Endothelial cell of umbilical vein (primary cell): ENCODE data around the gene SCAMP2. TPM values are rescaled to one million over a fixed set of nuclear protein-coding genes. Genes with fewer than 3 reads are reported as not detected.

Experiments used
- BruUV-seq: library from RNA; stranded (reverse); fragments of 400-500 nt; replicated peaks from 2 replicates; lab custom pipeline; 2021; lab: Mats Ljungman, UMichigan
- CTCF ChIA-PET: fragments of 300-600, 350-600 bp; sonication (Branson Sonifier 250); formaldehyde crosslinking; loops from one replicate; lab custom pipeline; 2021; ENCODE audit warnings: antibody characterized with exemption, inconsistent platforms; lab: Charles Lee
- POLR2A ChIA-PET: fragments of 300-600, 350-600 bp; sonication (Branson Sonifier 250); formaldehyde crosslinking; loops from one replicate; lab custom pipeline; 2021; ENCODE audit warnings: antibody characterized with exemption, inconsistent platforms; lab: Charles Lee
- DNase-seq: peaks from one replicate; pipeline ENCODE4 v3.0.0-alpha.2; 2011; ENCODE audit warnings: low read depth, low spot score
- FAIRE-seq: peaks from 2 replicates; lab custom pipeline; 2011; peaks lifted over from hg19 to GRCh38; lab: Jason Lieb, UNC
- H2AFZ ChIP-seq: 2 replicates; pipeline ENCODE4 v1.6.0; 2012; ENCODE audit warnings: low read depth, low read length, control low read depth, inconsistent platforms
- H3K27ac ChIP-seq: 2 replicates; pipeline ENCODE4 v1.5.1; 2011; ENCODE audit warnings: low read depth, mild to moderate bottlenecking, control low read depth, low read length, moderate library complexity; ENCODE audit not compliant: insufficient read depth
- H3K27me3 ChIP-seq, 2 experiments: 2 replicates each; pipeline versions ENCODE4 v1.6.0 to v1.6.1; 2011; ENCODE audit warnings: low read length in 2 of 2, mixed read lengths in 1 of 2; ENCODE audit not compliant: control insufficient read depth in 2 of 2, insufficient read depth in 2 of 2
- H3K36me3 ChIP-seq, 2 experiments: 2 replicates in 1 of 2; 3 replicates in 1 of 2; pipeline ENCODE4 v1.5.1; 2011; ENCODE audit warnings: low read length in 2 of 2, mild to moderate bottlenecking in 1 of 2, moderate library complexity in 1 of 2; ENCODE audit not compliant: control insufficient read depth in 2 of 2, insufficient read depth in 2 of 2; ENCODE audit errors: extremely low read depth in 1 of 2
- H3K4me1 ChIP-seq: 3 replicates; pipeline ENCODE4 v1.5.1; 2011; ENCODE audit warnings: mild to moderate bottlenecking, low read length; ENCODE audit not compliant: control insufficient read depth, insufficient read depth; ENCODE audit errors: extremely low read depth
- H3K4me2 ChIP-seq: 2 replicates; pipeline ENCODE4 v1.6.1; 2011; ENCODE audit warnings: low read length, control low read depth, mixed read lengths; ENCODE audit not compliant: insufficient read depth
- H3K4me3 ChIP-seq, 3 experiments: fragments of 200-600 bp in 1 of 3; sonication (generic), shearing (Covaris generic) in 1 of 3; replicated peaks in 1 of 3; 2 replicates each; pipeline ENCODE4 v1.5.1; 2011 to 2016; ENCODE audit warnings: control low read depth in 3 of 3, low read length in 3 of 3, mild to moderate bottlenecking in 2 of 3, inconsistent platforms in 1 of 3, low read depth in 1 of 3, moderate library complexity in 1 of 3; ENCODE audit not compliant: insufficient read depth in 1 of 3
- H3K79me2 ChIP-seq: 2 replicates; pipeline ENCODE4 v1.6.0; 2012; ENCODE audit warnings: low read length, inconsistent platforms; ENCODE audit not compliant: control insufficient read depth, insufficient read depth
- H3K9ac ChIP-seq: replicated peaks from 2 replicates; pipeline ENCODE3; 2011; ENCODE audit warnings: low read length, control low read depth; ENCODE audit not compliant: insufficient read depth; ENCODE audit errors: extremely low read depth
- H3K9me1 ChIP-seq: replicated peaks from 3 replicates; pipeline ENCODE4 v1.6.0; 2011; ENCODE audit warnings: mild to moderate bottlenecking, low read length; ENCODE audit not compliant: control insufficient read depth, insufficient read depth; ENCODE audit errors: extremely low read depth
- H3K9me3 ChIP-seq: replicated peaks from 2 replicates; pipeline ENCODE4 v1.5.1; 2012; ENCODE audit warnings: low read length, inconsistent platforms; ENCODE audit not compliant: control insufficient read depth, insufficient read depth
- H4K20me1 ChIP-seq: replicated peaks from 2 replicates; pipeline ENCODE3; 2011; ENCODE audit warnings: mild to moderate bottlenecking, low read length; ENCODE audit not compliant: control insufficient read depth, insufficient read depth; ENCODE audit errors: extremely low read depth
- EZH2 ChIP-seq: IDR thresholded peaks from 2 replicates; pipeline ENCODE4 v1.6.1; 2012; ENCODE audit warnings: borderline replicate concordance, low read depth, mild to moderate bottlenecking, moderate library complexity, low read length, inconsistent platforms; ENCODE audit not compliant: severe bottlenecking
- FOS ChIP-seq: IDR thresholded peaks from 2 replicates; pipeline ENCODE4 v1.6.1; 2011; ENCODE audit warnings: mild to moderate bottlenecking, low read length, moderate library complexity, borderline replicate concordance; ENCODE audit not compliant: insufficient read depth
- GATA2 ChIP-seq: IDR thresholded peaks from 2 replicates; pipeline ENCODE4 v1.7.0; 2011; ENCODE audit warnings: low read depth, mild to moderate bottlenecking, moderate library complexity, mixed read lengths, low read length; ENCODE audit not compliant: insufficient read length, insufficient read depth
- JUN ChIP-seq: IDR thresholded peaks from 2 replicates; pipeline ENCODE4 v1.6.1; 2011; ENCODE audit warnings: borderline replicate concordance, low read depth; ENCODE audit not compliant: insufficient read length, insufficient read depth
- MYC ChIP-seq: IDR thresholded peaks from one replicate; pipeline ENCODE4 v1.6.1; 2011; ENCODE audit warnings: mild to moderate bottlenecking, low read depth, low read length
- POLR2A ChIP-seq: IDR thresholded peaks from 2 replicates; pipeline ENCODE4 v1.6.1; 2012; ENCODE audit warnings: low read depth, mild to moderate bottlenecking, control low read depth, low read length
- POLR2AphosphoS5 ChIP-seq: IDR thresholded peaks from 2 replicates; pipeline ENCODE4 v1.6.1; 2012; ENCODE audit warnings: low read depth, mild to moderate bottlenecking, control low read depth, low read length, moderate library complexity; ENCODE audit not compliant: insufficient read depth
- dilution Hi-C: fragments of 300-500 bp; cut with MboI; formaldehyde crosslinking; loops from one replicate; pipeline ENCODE4 v1.15.0; 2019; ENCODE audit warnings: low sequenced_read_pairs; ENCODE audit not compliant: extremely low pct_ligation_motif_present
- intact Hi-C: fragments of 100-400 bp; cut with micrococcal nuclease; formaldehyde crosslinking; loops from one replicate; pipeline ENCODE4 v1.10.0; 2022
- polyA plus RNA-seq, 4 experiments: library from polyadenylated mRNA; depleted of rRNA in 3 of 4; stranded (reverse) in 3 of 4; unstranded in 1 of 4; fragments of >200 nt; gene quantifications; 2 replicates each; pipeline versions ENCODE4 v1.2.1 to v1.2.3, GENCODE V29; 2011 to 2012; ENCODE audit warnings: missing spikeins in 1 of 4
- total RNA-seq: library from RNA; stranded (reverse); gene quantifications from 2 replicates; pipeline ENCODE4 v1.2.3, GENCODE V29; 2021
- TF ChIP-seq, protein P1 (sequence below): IDR thresholded peaks from 2 replicates; pipeline ENCODE4 v1.6.1; 2011; ENCODE audit not compliant: insufficient read depth, insufficient read length
- TF ChIP-seq, protein P2 (sequence below), 2 donors: IDR thresholded peaks; 1 replicate in 1 of 2; 2 replicates in 1 of 2; pipeline ENCODE4 v1.5.1; 2011; ENCODE audit warnings: low read length in 2 of 2, mild to moderate bottlenecking in 2 of 2, moderate library complexity in 2 of 2, control low read depth in 1 of 2, inconsistent platforms in 1 of 2, low read depth in 1 of 2; ENCODE audit not compliant: insufficient read depth in 1 of 2; ENCODE audit errors: extremely low read depth in 1 of 2

SCAMP2 gene
- total and polyA plus RNA-seq, 2 donors (not counting 3 experiments of a cell fraction or from before 2014, with no cell fraction given), result 67.3 to 256 TPM

DNA sequence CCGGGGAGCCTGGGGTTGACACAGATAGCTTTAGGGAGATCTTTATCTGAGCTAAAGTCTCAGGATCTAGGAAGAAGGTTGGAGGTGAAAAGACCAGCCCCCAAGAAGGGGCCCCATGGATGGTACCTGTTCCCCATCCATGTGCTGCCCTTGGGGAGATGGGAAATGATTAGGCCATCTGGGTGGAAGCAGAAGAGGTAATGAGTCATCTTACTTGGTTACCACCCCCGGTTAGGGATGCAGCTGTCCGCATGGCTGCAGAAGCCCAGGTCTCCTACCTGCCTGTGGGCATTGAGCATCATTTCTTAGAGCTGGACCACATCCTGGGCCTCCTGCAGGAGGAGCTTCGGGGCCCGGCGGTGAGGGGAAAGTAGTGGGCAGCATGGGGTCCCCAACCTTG, 49.8 kb downstream of the SCAMP2 start:
- CTCF ChIA-PET, result interaction anchor here (1.0 to 1.3 kb wide), 2 partner anchors 13 to 52 kb away, joined by 3 read pairs; no protein-coding TSS in a partner anchor
- Histone ChIP-seq H3K9ac (no peak overlapping the region), H3K4me3 (no peak overlapping the region), H3K4me1 (peaks cover 5% of the 10 kb centered on the region), H3K4me2 (no peak overlapping the region), H3K9me1 (no peaks in the 10 kb centered on the region), H3K36me3 (no peaks in the 10 kb centered on the region), H2AFZ (no peak overlapping the region), H3K27me3 (peaks cover 11 to 12% of the 10 kb centered on the region in 2 experiments), H3K9me3 (no peaks in the 10 kb centered on the region), H4K20me1 (no peaks in the 10 kb centered on the region), H3K79me2 (no peaks in the 10 kb centered on the region), H3K27ac (no peak overlapping the region)
- intact Hi-C loops, result no loop called here
- dilution Hi-C loops, result no loop called here
- TF ChIP-seq FOS, result no peak
- TF ChIP-seq POLR2A, result no peak
- TF ChIP-seq EZH2, result no peak
- no TSS peak for BruUV-seq
- DNase-seq, result no peak
- no peak for FAIRE-seq
- POLR2A ChIA-PET, result no interaction called here

DNA sequence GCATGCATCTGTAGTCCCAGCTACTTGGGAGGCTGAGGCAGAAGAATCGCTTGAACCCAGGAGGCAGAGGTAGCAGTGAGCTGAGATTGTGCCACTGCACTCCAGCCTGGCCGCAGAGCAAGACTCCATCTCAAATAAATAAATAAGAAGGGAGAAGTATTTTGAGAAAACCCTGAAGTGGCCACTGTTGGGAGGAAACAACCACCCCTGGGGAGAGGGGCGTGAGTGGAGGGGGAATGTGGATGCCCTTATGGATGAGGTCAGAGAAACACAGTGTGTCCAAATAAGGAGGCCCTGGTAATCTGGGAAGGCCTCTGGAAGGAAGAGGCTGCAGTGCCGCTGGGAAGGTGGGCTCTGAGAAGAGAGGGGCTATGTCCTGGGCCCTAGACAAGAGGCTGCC, 50.9 kb downstream of the SCAMP2 start:
- Histone ChIP-seq H3K36me3 (no peaks in the 10 kb centered on the region), H3K4me3 (no peak overlapping the region), H3K79me2 (no peaks in the 10 kb centered on the region), H4K20me1 (no peaks in the 10 kb centered on the region), H3K9me1 (no peaks in the 10 kb centered on the region), H3K4me2 (no peak overlapping the region), H3K9me3 (no peaks in the 10 kb centered on the region), H2AFZ (no peak overlapping the region), H3K9ac (no peak overlapping the region), H3K27me3 (peaks cover 3 to 5% of the 10 kb centered on the region in 2 experiments), H3K4me1 (peaks cover 8% of the 10 kb centered on the region), H3K27ac (no peak overlapping the region)
- ChIA-PET POLR2A (no interaction called here), CTCF (interaction anchor here (1.2 to 1.3 kb wide), 2 partner anchors 51 to 52 kb away, joined by 3 to 5 read pairs; no protein-coding TSS in a partner anchor)
- intact Hi-C loops, result no loop called here
- dilution Hi-C loops, result no loop called here
- no peak for DNase-seq
- no peak for FAIRE-seq
- TF ChIP-seq POLR2A (no peak), JUN (no peak), POLR2AphosphoS5 (no peak), MYC (no peak), EZH2 (no peak), FOS (no peak), GATA2 (no peak)
- TF ChIP-seq, protein P1, sequence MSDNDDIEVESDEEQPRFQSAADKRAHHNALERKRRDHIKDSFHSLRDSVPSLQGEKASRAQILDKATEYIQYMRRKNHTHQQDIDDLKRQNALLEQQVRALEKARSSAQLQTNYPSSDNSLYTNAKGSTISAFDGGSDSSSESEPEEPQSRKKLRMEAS, result no peak
- TF ChIP-seq, protein P2, sequence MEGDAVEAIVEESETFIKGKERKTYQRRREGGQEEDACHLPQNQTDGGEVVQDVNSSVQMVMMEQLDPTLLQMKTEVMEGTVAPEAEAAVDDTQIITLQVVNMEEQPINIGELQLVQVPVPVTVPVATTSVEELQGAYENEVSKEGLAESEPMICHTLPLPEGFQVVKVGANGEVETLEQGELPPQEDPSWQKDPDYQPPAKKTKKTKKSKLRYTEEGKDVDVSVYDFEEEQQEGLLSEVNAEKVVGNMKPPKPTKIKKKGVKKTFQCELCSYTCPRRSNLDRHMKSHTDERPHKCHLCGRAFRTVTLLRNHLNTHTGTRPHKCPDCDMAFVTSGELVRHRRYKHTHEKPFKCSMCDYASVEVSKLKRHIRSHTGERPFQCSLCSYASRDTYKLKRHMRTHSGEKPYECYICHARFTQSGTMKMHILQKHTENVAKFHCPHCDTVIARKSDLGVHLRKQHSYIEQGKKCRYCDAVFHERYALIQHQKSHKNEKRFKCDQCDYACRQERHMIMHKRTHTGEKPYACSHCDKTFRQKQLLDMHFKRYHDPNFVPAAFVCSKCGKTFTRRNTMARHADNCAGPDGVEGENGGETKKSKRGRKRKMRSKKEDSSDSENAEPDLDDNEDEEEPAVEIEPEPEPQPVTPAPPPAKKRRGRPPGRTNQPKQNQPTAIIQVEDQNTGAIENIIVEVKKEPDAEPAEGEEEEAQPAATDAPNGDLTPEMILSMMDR (IDR thresholded peaks at IDR 0.05; ENCODE audit: extremely low read depth in 1 of 2, insufficient read depth in 1 of 2, low read depth in 1 of 2, low read length in 2 of 2), result no peak
- BruUV-seq, result no TSS peak
